Endothelial cell of umbilical vein (primary cell): ENCODE results near the gene DDAH2. TPM values are rescaled to one million over a fixed set of nuclear protein-coding genes. Genes with fewer than 3 reads are reported as not detected.

Experiments
- BruUV-seq: library from RNA; stranded (reverse); fragments of 400-500 nt; replicated peaks from 2 replicates; lab custom pipeline; 2021; lab: Mats Ljungman, UMichigan
- CTCF ChIA-PET: fragments of 300-600, 350-600 bp; sonication (Branson Sonifier 250); formaldehyde crosslinking; loops from one replicate; lab custom pipeline; 2021; ENCODE audit warnings: antibody characterized with exemption, inconsistent platforms; lab: Charles Lee
- POLR2A ChIA-PET: fragments of 300-600, 350-600 bp; sonication (Branson Sonifier 250); formaldehyde crosslinking; loops from one replicate; lab custom pipeline; 2021; ENCODE audit warnings: antibody characterized with exemption, inconsistent platforms; lab: Charles Lee
- DNase-seq: peaks from one replicate; pipeline ENCODE4 v3.0.0-alpha.2; 2011; ENCODE audit warnings: low read depth, low spot score
- FAIRE-seq: peaks from 2 replicates; lab custom pipeline; 2011; peaks lifted over from hg19 to GRCh38; lab: Jason Lieb, UNC
- H2AFZ ChIP-seq: 2 replicates; pipeline ENCODE4 v1.6.0; 2012; ENCODE audit warnings: low read depth, low read length, control low read depth, inconsistent platforms
- H3K27ac ChIP-seq: 2 replicates; pipeline ENCODE4 v1.5.1; 2011; ENCODE audit warnings: low read depth, mild to moderate bottlenecking, control low read depth, low read length, moderate library complexity; ENCODE audit not compliant: insufficient read depth
- H3K27me3 ChIP-seq, 2 experiments: 2 replicates each; pipeline versions ENCODE4 v1.6.0 to v1.6.1; 2011; ENCODE audit warnings: low read length in 2 of 2, mixed read lengths in 1 of 2; ENCODE audit not compliant: control insufficient read depth in 2 of 2, insufficient read depth in 2 of 2
- H3K36me3 ChIP-seq, 2 experiments: 2 replicates in 1 of 2; 3 replicates in 1 of 2; pipeline ENCODE4 v1.5.1; 2011; ENCODE audit warnings: low read length in 2 of 2, mild to moderate bottlenecking in 1 of 2, moderate library complexity in 1 of 2; ENCODE audit not compliant: control insufficient read depth in 2 of 2, insufficient read depth in 2 of 2; ENCODE audit errors: extremely low read depth in 1 of 2
- H3K4me1 ChIP-seq: 3 replicates; pipeline ENCODE4 v1.5.1; 2011; ENCODE audit warnings: mild to moderate bottlenecking, low read length; ENCODE audit not compliant: control insufficient read depth, insufficient read depth; ENCODE audit errors: extremely low read depth
- H3K4me2 ChIP-seq: 2 replicates; pipeline ENCODE4 v1.6.1; 2011; ENCODE audit warnings: low read length, control low read depth, mixed read lengths; ENCODE audit not compliant: insufficient read depth
- H3K4me3 ChIP-seq, 3 experiments: fragments of 200-600 bp in 1 of 3; sonication (generic), shearing (Covaris generic) in 1 of 3; replicated peaks in 1 of 3; 2 replicates each; pipeline ENCODE4 v1.5.1; 2011 to 2016; ENCODE audit warnings: control low read depth in 3 of 3, low read length in 3 of 3, mild to moderate bottlenecking in 2 of 3, inconsistent platforms in 1 of 3, low read depth in 1 of 3, moderate library complexity in 1 of 3; ENCODE audit not compliant: insufficient read depth in 1 of 3
- H3K79me2 ChIP-seq: 2 replicates; pipeline ENCODE4 v1.6.0; 2012; ENCODE audit warnings: low read length, inconsistent platforms; ENCODE audit not compliant: control insufficient read depth, insufficient read depth
- H3K9ac ChIP-seq: replicated peaks from 2 replicates; pipeline ENCODE3; 2011; ENCODE audit warnings: low read length, control low read depth; ENCODE audit not compliant: insufficient read depth; ENCODE audit errors: extremely low read depth
- H3K9me1 ChIP-seq: replicated peaks from 3 replicates; pipeline ENCODE4 v1.6.0; 2011; ENCODE audit warnings: mild to moderate bottlenecking, low read length; ENCODE audit not compliant: control insufficient read depth, insufficient read depth; ENCODE audit errors: extremely low read depth
- H3K9me3 ChIP-seq: replicated peaks from 2 replicates; pipeline ENCODE4 v1.5.1; 2012; ENCODE audit warnings: low read length, inconsistent platforms; ENCODE audit not compliant: control insufficient read depth, insufficient read depth
- H4K20me1 ChIP-seq: replicated peaks from 2 replicates; pipeline ENCODE3; 2011; ENCODE audit warnings: mild to moderate bottlenecking, low read length; ENCODE audit not compliant: control insufficient read depth, insufficient read depth; ENCODE audit errors: extremely low read depth
- CTCF ChIP-seq, 2 donors: IDR thresholded peaks; 1 replicate in 1 of 2; 2 replicates in 1 of 2; pipeline ENCODE4 v1.5.1; 2011; ENCODE audit warnings: low read length in 2 of 2, mild to moderate bottlenecking in 2 of 2, moderate library complexity in 2 of 2, control low read depth in 1 of 2, inconsistent platforms in 1 of 2, low read depth in 1 of 2; ENCODE audit not compliant: insufficient read depth in 1 of 2; ENCODE audit errors: extremely low read depth in 1 of 2
- EZH2 ChIP-seq: IDR thresholded peaks from 2 replicates; pipeline ENCODE4 v1.6.1; 2012; ENCODE audit warnings: borderline replicate concordance, low read depth, mild to moderate bottlenecking, moderate library complexity, low read length, inconsistent platforms; ENCODE audit not compliant: severe bottlenecking
- FOS ChIP-seq: IDR thresholded peaks from 2 replicates; pipeline ENCODE4 v1.6.1; 2011; ENCODE audit warnings: mild to moderate bottlenecking, low read length, moderate library complexity, borderline replicate concordance; ENCODE audit not compliant: insufficient read depth
- GATA2 ChIP-seq: IDR thresholded peaks from 2 replicates; pipeline ENCODE4 v1.7.0; 2011; ENCODE audit warnings: low read depth, mild to moderate bottlenecking, moderate library complexity, mixed read lengths, low read length; ENCODE audit not compliant: insufficient read length, insufficient read depth
- JUN ChIP-seq: IDR thresholded peaks from 2 replicates; pipeline ENCODE4 v1.6.1; 2011; ENCODE audit warnings: borderline replicate concordance, low read depth; ENCODE audit not compliant: insufficient read length, insufficient read depth
- MAX ChIP-seq: IDR thresholded peaks from 2 replicates; pipeline ENCODE4 v1.6.1; 2011; ENCODE audit not compliant: insufficient read depth, insufficient read length
- MYC ChIP-seq: IDR thresholded peaks from one replicate; pipeline ENCODE4 v1.6.1; 2011; ENCODE audit warnings: mild to moderate bottlenecking, low read depth, low read length
- POLR2A ChIP-seq: IDR thresholded peaks from 2 replicates; pipeline ENCODE4 v1.6.1; 2012; ENCODE audit warnings: low read depth, mild to moderate bottlenecking, control low read depth, low read length
- POLR2AphosphoS5 ChIP-seq: IDR thresholded peaks from 2 replicates; pipeline ENCODE4 v1.6.1; 2012; ENCODE audit warnings: low read depth, mild to moderate bottlenecking, control low read depth, low read length, moderate library complexity; ENCODE audit not compliant: insufficient read depth
- dilution Hi-C: fragments of 300-500 bp; cut with MboI; formaldehyde crosslinking; loops from one replicate; pipeline ENCODE4 v1.15.0; 2019; ENCODE audit warnings: low sequenced_read_pairs; ENCODE audit not compliant: extremely low pct_ligation_motif_present
- intact Hi-C: fragments of 100-400 bp; cut with micrococcal nuclease; formaldehyde crosslinking; loops from one replicate; pipeline ENCODE4 v1.10.0; 2022
- polyA plus RNA-seq, 4 experiments: library from polyadenylated mRNA; depleted of rRNA in 3 of 4; stranded (reverse) in 3 of 4; unstranded in 1 of 4; fragments of >200 nt; gene quantifications; 2 replicates each; pipeline versions ENCODE4 v1.2.1 to v1.2.3, GENCODE V29; 2011 to 2012; ENCODE audit warnings: missing spikeins in 1 of 4
- total RNA-seq: library from RNA; stranded (reverse); gene quantifications from 2 replicates; pipeline ENCODE4 v1.2.3, GENCODE V29; 2021

Gene DDAH2
- total and polyA plus RNA-seq, 2 donors (not counting 3 experiments of a cell fraction or from before 2014, with no cell fraction given): 109 to 176 TPM

- Histone ChIP-seq H3K9me3 (no peaks in the 10 kb centered on the region), H3K79me2 (peaks cover 21% of the 10 kb centered on the region), H4K20me1 (no peaks in the 10 kb centered on the region), H3K27me3 (no peaks in the 10 kb centered on the region), H3K9ac (peak overlapping the region; percentile 90), H3K36me3 (peaks cover 0 to 3% of the 10 kb centered on the region in 2 experiments), H3K9me1 (no peaks in the 10 kb centered on the region), H2AFZ (peak overlapping the region; percentile 13), H3K4me1 (peaks cover 11% of the 10 kb centered on the region), H3K4me2 (peak overlapping the region; percentile 78), H3K4me3 (peak overlapping the region; percentile 59 to 80 (median 74)), H3K27ac (peak overlapping the region; percentile 77)
- intact Hi-C loops (loop anchor here (2.0 kb wide), 2 partner anchors 28 to 36 kb away; no protein-coding TSS in a partner anchor), dilution Hi-C loops (no loop called here)
- ChIA-PET CTCF (interaction anchor here (1.2 to 1.9 kb wide), 9 partner anchors 8 to 129 kb away, joined by 3 to 9 read pairs (median 7); partner anchors contain the start of genes DDAH2, LSM2, LY6G5C and LY6G6D), POLR2A (interaction anchor here (1.2 kb wide), 1 partner anchor 38 kb away, joined by 5 read pairs; the partner anchor contains the start of gene MSH5)
- BruUV-seq: no TSS peak
- TF ChIP-seq JUN (no peak), GATA2 (no peak), FOS (no peak), MYC (no peak)
- FAIRE-seq (no peak), DNase-seq (no peak)
Observed at GRCh38 chr6:31702405-31702818, 26.7 kb downstream of the DDAH2 start.

DNA sequence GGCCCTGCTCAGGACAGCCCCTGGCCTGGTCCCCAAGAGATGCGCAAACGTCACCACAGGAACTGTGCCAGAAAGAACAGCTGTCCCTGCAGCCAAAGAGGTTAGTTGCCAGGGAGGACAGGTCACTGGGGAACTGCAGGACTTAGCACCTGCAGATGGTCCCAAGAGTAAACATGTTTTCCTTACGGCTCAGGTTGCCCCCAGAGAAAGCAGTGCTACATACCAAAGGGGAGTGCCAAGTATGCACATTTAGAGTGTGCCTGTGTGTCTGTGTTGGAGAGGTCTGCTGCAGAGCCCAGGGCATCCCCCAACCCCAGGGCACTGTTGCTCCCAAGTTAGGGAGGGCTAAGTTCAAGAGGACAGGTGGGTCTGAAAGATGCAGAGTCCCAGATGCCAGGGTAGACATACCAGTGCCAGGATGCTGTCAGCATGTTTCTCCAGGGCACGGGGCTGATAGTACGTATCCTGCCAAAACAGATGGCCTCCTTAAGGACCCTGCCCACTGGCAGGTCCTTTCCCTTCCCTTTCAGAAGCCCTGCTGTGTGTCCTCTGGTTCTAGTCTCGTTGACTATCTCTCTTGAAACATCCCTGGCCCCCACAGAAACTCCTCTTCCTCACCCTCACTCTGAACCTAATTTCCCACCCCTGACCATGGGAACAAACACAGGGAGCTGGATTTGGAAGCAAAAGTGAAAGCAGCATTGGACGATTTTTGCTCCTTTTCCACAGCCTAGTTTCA is 27.3 kb downstream of the DDAH2 start:
- no TSS peak for BruUV-seq
- Histone ChIP-seq H3K27ac (peak overlapping the region; percentile 77), H3K9ac (peak overlapping the region; percentile 90), H3K4me2 (peak overlapping the region; percentile 78), H4K20me1 (no peaks in the 10 kb centered on the region), H3K4me3 (peak overlapping the region; percentile 59 to 80 (median 74)), H3K9me1 (no peaks in the 10 kb centered on the region), H3K79me2 (peaks cover 21% of the 10 kb centered on the region), H3K4me1 (peaks cover 11% of the 10 kb centered on the region), H3K36me3 (peaks cover 0 to 5% of the 10 kb centered on the region in 2 experiments), H2AFZ (peak overlapping the region; percentile 13), H3K27me3 (no peaks in the 10 kb centered on the region), H3K9me3 (no peaks in the 10 kb centered on the region)
- intact Hi-C loops (loop anchor here (2.0 kb wide), 2 partner anchors 29 to 37 kb away; no protein-coding TSS in a partner anchor), dilution Hi-C loops (no loop called here)
- POLR2A ChIA-PET: no interaction called here
- TF ChIP-seq MAX (no peak), EZH2 (no peak), CTCF (IDR thresholded peaks at IDR 0.05; ENCODE audit: extremely low read depth in 1 of 2, insufficient read depth in 1 of 2, low read depth in 1 of 2, low read length in 2 of 2) (no peak), POLR2AphosphoS5 (no peak), GATA2 (no peak), JUN (no peak), POLR2A (no peak), FOS (no peak), MYC (no peak)
- DNase-seq: peak; percentile 8
- CTCF ChIA-PET: interaction anchor here (1.2 to 1.9 kb wide), 6 partner anchors 10 to 105 kb away, joined by 3 to 9 read pairs (median 6); partner anchors contain the start of genes DDAH2, LSM2, LY6G5C and MSH5
- peak; percentile 18 for FAIRE-seq
